PC-9 (cell line): ENCODE results near the gene TMEM266. TPM values are rescaled to one million over a fixed set of nuclear protein-coding genes. Genes with fewer than 3 reads are reported as not detected.

Experiments used
- BruUV-seq: library from RNA; stranded (reverse); fragments of 400-500 nt; replicated peaks from 2 replicates; lab custom pipeline; 2021; lab: Mats Ljungman, UMichigan
- CTCF ChIA-PET: fragments of 300-600 bp; sonication (Branson Sonifier 250); formaldehyde crosslinking; loops from one replicate; lab custom pipeline; 2022; ENCODE audit warnings: antibody characterized with exemption; lab: Charles Lee
- POLR2A ChIA-PET: fragments of 300-600 bp; sonication (Branson Sonifier 250); formaldehyde crosslinking; loops from one replicate; lab custom pipeline; 2022; ENCODE audit warnings: antibody characterized with exemption; ENCODE audit not compliant: unreplicated experiment; lab: Charles Lee
- DNase-seq, 2 experiments: peaks; one replicate each; pipeline versions ENCODE4 v3.0.0 to v3.0.0-alpha.2; 2015 to 2022; ENCODE audit warnings: mixed read lengths in 1 of 2
- H2AFZ ChIP-seq: fragments of 200-600 bp; sonication (generic); 2 replicates; pipeline ENCODE4 v1.8.1; 2017; ENCODE audit warnings: antibody characterized with exemption
- H3F3A ChIP-seq: fragments of 200-600 bp; sonication (generic); 2 replicates; pipeline ENCODE4 v1.8.1; 2017; ENCODE audit warnings: antibody characterized with exemption, mild to moderate bottlenecking, low read depth; ENCODE audit not compliant: insufficient read depth
- H3K27ac ChIP-seq: fragments of 200-600 bp; sonication (generic); 2 replicates; pipeline ENCODE4 v1.6.1; 2016; ENCODE audit warnings: mixed run types
- H3K27me3 ChIP-seq: fragments of 200-600 bp; sonication (generic); 2 replicates; pipeline ENCODE4 v1.6.1; 2016; ENCODE audit warnings: low read depth, mixed run types; ENCODE audit not compliant: insufficient read depth
- H3K36me3 ChIP-seq: fragments of 200-600 bp; sonication (generic); 2 replicates; pipeline ENCODE4 v1.6.1; 2016; ENCODE audit warnings: low read depth, mixed run types
- H3K4me1 ChIP-seq: fragments of 200-600 bp; sonication (generic); replicated peaks from 2 replicates; pipeline ENCODE4 v1.6.1; 2016; ENCODE audit warnings: mixed run types; ENCODE audit not compliant: insufficient read depth
- H3K4me2 ChIP-seq: fragments of 200-600 bp; sonication (generic); 2 replicates; pipeline ENCODE4 v1.6.1; 2017; ENCODE audit warnings: mixed run types
- H3K4me3 ChIP-seq: fragments of 200-600 bp; sonication (generic); 2 replicates; pipeline ENCODE4 v1.6.1; 2016; ENCODE audit warnings: mixed run types
- H3K79me2 ChIP-seq: fragments of 200-600 bp; sonication (generic); 2 replicates; pipeline ENCODE4 v1.6.1; 2017; ENCODE audit warnings: low read depth, mixed run types
- H3K9me2 ChIP-seq: fragments of 200-600 bp; sonication (generic); 2 replicates; pipeline ENCODE4 v1.8.1; 2017; ENCODE audit warnings: mild to moderate bottlenecking; ENCODE audit not compliant: insufficient read depth
- H3K9me3 ChIP-seq: fragments of 200-600 bp; sonication (generic); 2 replicates; pipeline ENCODE4 v1.8.1; 2016; ENCODE audit warnings: low read depth; ENCODE audit not compliant: insufficient read depth
- H4K20me1 ChIP-seq: fragments of 200-600 bp; sonication (generic); 2 replicates; pipeline ENCODE4 v1.8.1; 2017; ENCODE audit not compliant: insufficient read depth
- EZH2 ChIP-seq: fragments of 200-600 bp; sonication (generic); IDR thresholded peaks from 2 replicates; pipeline ENCODE4 v1.8.0; 2017; ENCODE audit warnings: antibody characterized with exemption, low read depth
- intact Hi-C: fragments of 100-400 bp; cut with micrococcal nuclease; formaldehyde crosslinking; loops from one replicate; pipeline ENCODE4 v1.10.0; 2022; ENCODE audit not compliant: unreplicated experiment
- total RNA-seq: library from RNA; stranded (reverse); gene quantifications from 2 replicates; pipeline ENCODE4 v1.2.3, GENCODE V29; 2021
- TF ChIP-seq, protein P1 (sequence below): fragments of 200-600 bp; sonication (generic); conservative IDR thresholded peaks from 2 replicates; pipeline ENCODE4 v1.6.1; 2017; ENCODE audit warnings: mixed run types, antibody characterized with exemption, mild to moderate bottlenecking, moderate library complexity

TMEM266 gene
- total RNA-seq, 1 experiment from 2014 or later, result 0.41 TPM

GRCh38 chr15:76084256-76084655, 24.5 kb downstream of the TMEM266 start:
- no peak for TF ChIP-seq EZH2
- TF ChIP-seq, protein P1, sequence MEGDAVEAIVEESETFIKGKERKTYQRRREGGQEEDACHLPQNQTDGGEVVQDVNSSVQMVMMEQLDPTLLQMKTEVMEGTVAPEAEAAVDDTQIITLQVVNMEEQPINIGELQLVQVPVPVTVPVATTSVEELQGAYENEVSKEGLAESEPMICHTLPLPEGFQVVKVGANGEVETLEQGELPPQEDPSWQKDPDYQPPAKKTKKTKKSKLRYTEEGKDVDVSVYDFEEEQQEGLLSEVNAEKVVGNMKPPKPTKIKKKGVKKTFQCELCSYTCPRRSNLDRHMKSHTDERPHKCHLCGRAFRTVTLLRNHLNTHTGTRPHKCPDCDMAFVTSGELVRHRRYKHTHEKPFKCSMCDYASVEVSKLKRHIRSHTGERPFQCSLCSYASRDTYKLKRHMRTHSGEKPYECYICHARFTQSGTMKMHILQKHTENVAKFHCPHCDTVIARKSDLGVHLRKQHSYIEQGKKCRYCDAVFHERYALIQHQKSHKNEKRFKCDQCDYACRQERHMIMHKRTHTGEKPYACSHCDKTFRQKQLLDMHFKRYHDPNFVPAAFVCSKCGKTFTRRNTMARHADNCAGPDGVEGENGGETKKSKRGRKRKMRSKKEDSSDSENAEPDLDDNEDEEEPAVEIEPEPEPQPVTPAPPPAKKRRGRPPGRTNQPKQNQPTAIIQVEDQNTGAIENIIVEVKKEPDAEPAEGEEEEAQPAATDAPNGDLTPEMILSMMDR, result no peak
- POLR2A ChIA-PET, result no interaction called here
- Histone ChIP-seq H3K9me2 (no peaks in the 10 kb centered on the region), H3K4me3 (no peak overlapping the region), H3K27me3 (no peaks in the 10 kb centered on the region), H3K9me3 (no peaks in the 10 kb centered on the region), H3K79me2 (no peaks in the 10 kb centered on the region), H3F3A (no peaks in the 10 kb centered on the region), H4K20me1 (no peaks in the 10 kb centered on the region), H3K4me2 (no peak overlapping the region), H2AFZ (no peak overlapping the region), H3K4me1 (no peaks in the 10 kb centered on the region), H3K36me3 (no peaks in the 10 kb centered on the region), H3K27ac (no peak overlapping the region)
- CTCF ChIA-PET, result no interaction called here
- intact Hi-C loops, result no loop called here
- BruUV-seq, result no TSS peak
- DNase-seq, result no peak

DNA sequence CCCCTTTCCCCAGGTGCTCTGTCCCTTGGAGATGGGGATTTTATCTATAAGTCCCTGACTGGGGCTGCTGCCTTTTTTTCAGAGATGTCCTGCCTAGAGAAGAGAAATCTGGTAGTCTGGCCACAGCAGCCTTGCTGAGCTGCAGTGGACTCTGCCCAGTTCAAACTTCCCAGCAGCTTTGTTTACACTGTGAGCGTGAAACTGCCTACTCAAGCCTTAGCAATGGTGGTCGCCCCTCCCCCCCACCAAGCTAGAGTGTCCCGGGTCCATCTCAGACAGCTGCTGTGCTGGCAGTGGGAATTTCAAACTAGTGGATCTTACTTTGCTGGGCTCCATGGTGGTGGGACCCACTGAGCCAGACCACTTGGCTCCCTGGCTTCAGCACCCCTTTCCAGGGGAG, 38.9 kb downstream of the TMEM266 start:
- Histone ChIP-seq H2AFZ (no peak overlapping the region), H3K9me2 (no peaks in the 10 kb centered on the region), H3K4me2 (no peak overlapping the region), H3K79me2 (no peaks in the 10 kb centered on the region), H3K27me3 (peaks cover 49% of the 10 kb centered on the region), H3K4me1 (no peaks in the 10 kb centered on the region), H3K4me3 (no peak overlapping the region), H3K27ac (no peak overlapping the region), H3K36me3 (no peaks in the 10 kb centered on the region), H3F3A (no peaks in the 10 kb centered on the region), H4K20me1 (no peaks in the 10 kb centered on the region), H3K9me3 (no peaks in the 10 kb centered on the region)
- DNase-seq, result no peak
- intact Hi-C loops, result no loop called here
- TF ChIP-seq EZH2, result no peak
- TF ChIP-seq, protein P1, result no peak
- POLR2A ChIA-PET, result no interaction called here
- CTCF ChIA-PET, result no interaction called here
- no TSS peak for BruUV-seq

GRCh38 chr15:76099388-76099787, 39.6 kb downstream of the TMEM266 start:
- ChIA-PET POLR2A (no interaction called here), CTCF (no interaction called here)
- Histone ChIP-seq H3F3A (no peaks in the 10 kb centered on the region), H3K36me3 (no peaks in the 10 kb centered on the region), H3K4me3 (no peak overlapping the region), H3K9me2 (no peaks in the 10 kb centered on the region), H2AFZ (no peak overlapping the region), H3K27ac (no peak overlapping the region), H3K4me1 (no peaks in the 10 kb centered on the region), H3K9me3 (no peaks in the 10 kb centered on the region), H3K27me3 (peaks cover 49% of the 10 kb centered on the region), H3K4me2 (no peak overlapping the region), H4K20me1 (no peaks in the 10 kb centered on the region), H3K79me2 (no peaks in the 10 kb centered on the region)
- BruUV-seq, result no TSS peak
- intact Hi-C loops, result no loop called here
- TF ChIP-seq, protein P1, result no peak
- no peak for TF ChIP-seq EZH2
- DNase-seq, result no peak
